Ovary (tissue), 3 donors: ENCODE data around the gene ZNF319.

Experiments
- CTCF ChIP-seq, 3 donors: fragments of 450-650 bp in 2 of 3; fragments of 200-600 bp in 1 of 3; IDR thresholded peaks; one replicate each; pipeline versions ENCODE4 v1.5.1 to v1.8.0; 2016 to 2022; ENCODE audit warnings: antibody characterized with exemption in 3 of 3, mild to moderate bottlenecking in 1 of 3
- EP300 ChIP-seq: sonication (generic); formaldehyde crosslinking; IDR thresholded peaks from one replicate; pipeline ENCODE4 v1.6.1; 2017; ENCODE audit warnings: antibody characterized with exemption
- POLR2A ChIP-seq: fragments of 450-650 bp; IDR thresholded peaks from one replicate; pipeline ENCODE4 v1.6.1; 2017; ENCODE audit warnings: antibody characterized with exemption, mild to moderate bottlenecking, moderate library complexity
- donor health status: DM: no; HTN: no; CAD: no.

- TF ChIP-seq CTCF (IDR thresholded peaks at IDR 0.05): no peak
- no peak for TF ChIP-seq POLR2A
- TF ChIP-seq EP300: no peak
These were observed 30.7 kb upstream of the ZNF319 start for GRCh38 chr16:58031016-58031800.
